ENCODE measurements around the gene LSM10.
A peak's percentile ranks its signal among the peaks of the same experiment; 100 is the strongest.

Gene LSM10

GRCh38 chr1:36397378-36398230 lies at the start of gene LSM10:
Gene LSM10, minus strand, starts transcription at chr1:36397908. Its CDS starts 3,779 bp downstream, at chr1:36394129.
- ATAC-seq (peak; percentile 87), DNase-seq (peak; percentile 93)

- no peak for DNase-seq
- ATAC-seq: no peak
These were observed 49.7 kb upstream of the LSM10 start for GRCh38 chr1:36447450-36447849.

- DNase-seq (no peak), ATAC-seq (no peak)
These were observed 49.0 kb upstream of the LSM10 start for GRCh38 chr1:36446746-36447145.

GRCh38 chr1:36446271-36446670 lies 48.6 kb upstream of the LSM10 start:
- no peak for ATAC-seq

GRCh38 chr1:36443297-36443696 lies 45.6 kb upstream of the LSM10 start:
- ATAC-seq (no peak), DNase-seq (no peak)

More at GRCh38 chr1:36446271-36446670, 48.6 kb upstream of the LSM10 start:
- peak; percentile 27 for DNase-seq

GRCh38 chr1:36442337-36442736 lies 44.6 kb upstream of the LSM10 start:
- ATAC-seq: no peak
- DNase-seq: no peak

- ATAC-seq (no peak), DNase-seq (no peak)
These were observed 42.9 kb upstream of the LSM10 start for GRCh38 chr1:36440646-36441045.

- no peak for ATAC-seq
- no peak for DNase-seq
These were observed 42.3 kb upstream of the LSM10 start for GRCh38 chr1:36440044-36440443.

- DNase-seq: no peak
- no peak for ATAC-seq
These were observed 41.0 kb upstream of the LSM10 start for GRCh38 chr1:36438715-36439114.

GRCh38 chr1:36436821-36437220 lies 39.1 kb upstream of the LSM10 start:
- ATAC-seq: no peak

GRCh38 chr1:36433102-36433501 lies 35.4 kb upstream of the LSM10 start:
- no peak for DNase-seq
- ATAC-seq: no peak

More at GRCh38 chr1:36436821-36437220, 39.1 kb upstream of the LSM10 start:
- DNase-seq: no peak

- DNase-seq: no peak
These were observed 34.9 kb upstream of the LSM10 start for GRCh38 chr1:36432616-36433015.

GRCh38 chr1:36425791-36426190 lies 28.1 kb upstream of the LSM10 start:
- DNase-seq: no peak
- ATAC-seq: no peak

More at GRCh38 chr1:36432616-36433015, 34.9 kb upstream of the LSM10 start:
- no peak for ATAC-seq

GRCh38 chr1:36421649-36422048 lies 23.9 kb upstream of the LSM10 start:
- DNase-seq: no peak
- no peak for ATAC-seq

GRCh38 chr1:36420836-36421317 lies 23.2 kb upstream of the LSM10 start:
- DNase-seq: peak; percentile 95
- ATAC-seq: peak; percentile 93

- DNase-seq (no peak), ATAC-seq (no peak)
These were observed 22.7 kb upstream of the LSM10 start for GRCh38 chr1:36420409-36420808.

GRCh38 chr1:36419569-36419968 lies 21.9 kb upstream of the LSM10 start:
- no peak for ATAC-seq

GRCh38 chr1:36419140-36419539 lies 21.4 kb upstream of the LSM10 start:
- no peak for ATAC-seq
- DNase-seq: no peak

More at GRCh38 chr1:36419569-36419968, 21.9 kb upstream of the LSM10 start:
- no peak for DNase-seq

- DNase-seq: no peak
- ATAC-seq: no peak
These were observed 20.2 kb upstream of the LSM10 start for GRCh38 chr1:36417931-36418330.

GRCh38 chr1:36415661-36416326 lies 18.1 kb upstream of the LSM10 start:
- DNase-seq (no peak), ATAC-seq (no peak)

GRCh38 chr1:36414384-36414783 lies 16.7 kb upstream of the LSM10 start:
- no peak for DNase-seq
- ATAC-seq: no peak

GRCh38 chr1:36411674-36412648 lies 14.3 kb upstream of the LSM10 start:
- peak; percentile 97 for ATAC-seq
- DNase-seq: peak; percentile 54
